H1 (cell line): ENCODE measurements around the gene TTC23. TPM values are rescaled to one million over a fixed set of nuclear protein-coding genes. Genes with fewer than 3 reads are reported as not detected.

Experiments
- CTCF ChIA-PET: fragments of 300-600 bp; sonication (Branson Sonifier 250); formaldehyde crosslinking; loops from one replicate; lab custom pipeline; 2021; ENCODE audit not compliant: partially characterized antibody; lab: Charles Lee
- POLR2A ChIA-PET: fragments of 300-600 bp; sonication (Branson Sonifier 250); formaldehyde crosslinking; loops from one replicate; lab custom pipeline; 2021; ENCODE audit warnings: inconsistent platforms; ENCODE audit not compliant: partially characterized antibody; lab: Charles Lee
- DNase-seq, 2 experiments: peaks; one replicate each; pipeline versions ENCODE4 v3.0.0 to v3.0.0-alpha.2; 2010 to 2022; ENCODE audit warnings: low spot score in 2 of 2, low read depth in 1 of 2, mixed read lengths in 1 of 2
- FAIRE-seq: peaks from 2 replicates; lab custom pipeline; 2011; peaks lifted over from hg19 to GRCh38; lab: Jason Lieb, UNC
- H2AFZ ChIP-seq: 2 replicates; pipeline ENCODE4 v1.8.1; 2012; ENCODE audit warnings: low read length, inconsistent platforms
- H2AK5ac ChIP-seq: 2 replicates; pipeline ENCODE4 v1.6.1; 2013; ENCODE audit warnings: low read depth, low read length
- H2BK120ac ChIP-seq: replicated peaks from 2 replicates; pipeline ENCODE3; 2013; ENCODE audit warnings: low read depth, low read length, inconsistent platforms
- H2BK12ac ChIP-seq: 2 replicates; pipeline ENCODE4 v1.6.1; 2013; ENCODE audit warnings: low read depth, low read length
- H2BK15ac ChIP-seq: 2 replicates; pipeline ENCODE4 v1.6.1; 2013; ENCODE audit warnings: low read length
- H2BK20ac ChIP-seq: 2 replicates; pipeline ENCODE4 v1.6.1; 2013; ENCODE audit warnings: low read length
- H2BK5ac ChIP-seq: 2 replicates; pipeline ENCODE4 v1.6.1; 2013; ENCODE audit warnings: low read depth, low read length
- H3K14ac ChIP-seq: 2 replicates; pipeline ENCODE4 v1.6.1; 2013; ENCODE audit warnings: inconsistent platforms; ENCODE audit not compliant: insufficient read length
- H3K18ac ChIP-seq: 2 replicates; pipeline ENCODE4 v1.6.1; 2013; ENCODE audit warnings: low read length; ENCODE audit errors: extremely low read depth
- H3K23ac ChIP-seq: 2 replicates; pipeline ENCODE4 v1.6.1; 2013; ENCODE audit warnings: inconsistent platforms; ENCODE audit not compliant: insufficient read length
- H3K23me2 ChIP-seq: 2 replicates; pipeline ENCODE4 v1.6.1; 2013; ENCODE audit warnings: low read depth, low read length
- H3K27ac ChIP-seq: 2 replicates; pipeline ENCODE4 v1.6.1; 2011; ENCODE audit warnings: low read depth, low read length, inconsistent platforms
- H3K27me3 ChIP-seq, 4 experiments: replicated peaks in 1 of 4; 1 replicate in 1 of 4; 2 replicates in 3 of 4; pipeline versions ENCODE4 v1.6.1 to v1.8.1; 2011 to 2013; ENCODE audit warnings: low read length in 3 of 4, mild to moderate bottlenecking in 3 of 4, inconsistent platforms in 2 of 4, mixed read lengths in 2 of 4, moderate library complexity in 1 of 4; ENCODE audit not compliant: control insufficient read depth in 3 of 4, insufficient read depth in 3 of 4; ENCODE audit errors: extremely low read depth in 1 of 4
- H3K36me3 ChIP-seq, 4 experiments: 2 replicates each; pipeline versions ENCODE4 v1.6.1 to v1.8.1; 2011 to 2013; ENCODE audit warnings: mild to moderate bottlenecking in 4 of 4, low read length in 3 of 4, moderate library complexity in 2 of 4, control low read depth in 1 of 4, inconsistent platforms in 1 of 4; ENCODE audit not compliant: insufficient read depth in 4 of 4, control insufficient read depth in 2 of 4
- H3K4ac ChIP-seq: replicated peaks from 2 replicates; pipeline ENCODE3; 2013; ENCODE audit warnings: low read length, low read depth, mixed read lengths, inconsistent platforms; ENCODE audit not compliant: insufficient read length
- H3K4me1 ChIP-seq, 4 experiments: replicated peaks in 1 of 4; 1 replicate in 1 of 4; 2 replicates in 3 of 4; pipeline versions ENCODE4 v1.6.1 to v1.8.1; 2011 to 2013; ENCODE audit warnings: low read length in 3 of 4, inconsistent platforms in 2 of 4, mixed read lengths in 1 of 4; ENCODE audit not compliant: insufficient read depth in 4 of 4, control insufficient read depth in 3 of 4
- H3K4me2 ChIP-seq, 2 experiments: 2 replicates each; pipeline versions ENCODE4 v1.6.1 to v1.8.1; 2011 to 2013; ENCODE audit warnings: low read depth in 2 of 2, low read length in 2 of 2, control low read depth in 1 of 2, inconsistent platforms in 1 of 2, mild to moderate bottlenecking in 1 of 2; ENCODE audit not compliant: insufficient read depth in 1 of 2
- H3K4me3 ChIP-seq, 4 experiments: fragments of 200-600, 300-600 bp in 1 of 4; sonication (generic), shearing (Covaris generic), sonication (Bioruptor Twin) in 1 of 4; 2 replicates each; pipeline versions ENCODE4 v1.5.1 to v1.8.1; 2011 to 2016; ENCODE audit warnings: low read length in 4 of 4, low read depth in 3 of 4, control low read depth in 2 of 4, inconsistent platforms in 2 of 4, mild to moderate bottlenecking in 2 of 4, mixed read lengths in 1 of 4, moderate library complexity in 1 of 4; ENCODE audit not compliant: insufficient read depth in 2 of 4; ENCODE audit errors: extremely low read depth in 1 of 4
- H3K56ac ChIP-seq: replicated peaks from 2 replicates; pipeline ENCODE3; 2013; ENCODE audit warnings: low read depth, mild to moderate bottlenecking, mixed read lengths, low read length, inconsistent platforms; ENCODE audit not compliant: insufficient read length
- H3K79me1 ChIP-seq: 2 replicates; pipeline ENCODE4 v1.6.1; 2013; ENCODE audit warnings: low read depth, low read length, control low read depth
- H3K79me2 ChIP-seq, 2 experiments: 2 replicates each; pipeline versions ENCODE4 v1.6.1 to v1.8.1; 2012 to 2013; ENCODE audit warnings: low read length in 2 of 2, mild to moderate bottlenecking in 2 of 2, inconsistent platforms in 1 of 2; ENCODE audit not compliant: insufficient read depth in 2 of 2, control insufficient read depth in 1 of 2
- H3K9ac ChIP-seq, 4 experiments: replicated peaks in 1 of 4; 1 replicate in 1 of 4; 2 replicates in 3 of 4; pipeline versions ENCODE4 v1.6.1 to v1.8.1; 2011 to 2013; ENCODE audit warnings: low read depth in 3 of 4, low read length in 3 of 4, control low read depth in 2 of 4, mild to moderate bottlenecking in 2 of 4, moderate library complexity in 2 of 4, inconsistent platforms in 1 of 4; ENCODE audit errors: extremely low read depth in 1 of 4
- H3K9me3 ChIP-seq, 2 experiments: 2 replicates each; pipeline versions ENCODE4 v1.6.1 to v1.8.1; 2012 to 2013; ENCODE audit warnings: mild to moderate bottlenecking in 2 of 2, moderate library complexity in 2 of 2, control low read depth in 1 of 2, inconsistent platforms in 1 of 2, low read depth in 1 of 2, low read length in 1 of 2, mixed read lengths in 1 of 2; ENCODE audit not compliant: insufficient read depth in 2 of 2
- H4K20me1 ChIP-seq, 2 experiments: replicated peaks in 1 of 2; 2 replicates each; pipeline versions ENCODE3 to v1.8.1; 2011 to 2013; ENCODE audit warnings: inconsistent platforms in 2 of 2, low read length in 2 of 2, mild to moderate bottlenecking in 1 of 2; ENCODE audit not compliant: insufficient read depth in 2 of 2, control insufficient read depth in 1 of 2
- H4K5ac ChIP-seq: 2 replicates; pipeline ENCODE4 v1.6.1; 2013; ENCODE audit warnings: low read length, low read depth, mixed read lengths, inconsistent platforms; ENCODE audit not compliant: insufficient read length
- H4K8ac ChIP-seq: 2 replicates; pipeline ENCODE4 v1.8.0; 2013; ENCODE audit warnings: mild to moderate bottlenecking, moderate library complexity, low read length, inconsistent platforms; ENCODE audit not compliant: insufficient read depth; ENCODE audit errors: extremely low read depth
- H4K91ac ChIP-seq: replicated peaks from 2 replicates; pipeline ENCODE3; 2013; ENCODE audit warnings: low read length, mixed read lengths, inconsistent platforms; ENCODE audit not compliant: insufficient read length
- ATF2 ChIP-seq: IDR thresholded peaks from 2 replicates; pipeline ENCODE4 v1.6.1; 2012; ENCODE audit warnings: low read length, inconsistent platforms
- BACH1 ChIP-seq: IDR thresholded peaks from 2 replicates; pipeline ENCODE4 v1.6.1; 2012; ENCODE audit warnings: low read length, improper control_type of control experiment
- BRCA1 ChIP-seq: IDR thresholded peaks from 2 replicates; pipeline ENCODE4 v1.6.1; 2012; ENCODE audit warnings: low read depth, low read length, improper control_type of control experiment
- CBX8 ChIP-seq: fragments of 300-800, 300-1000 bp; sonication (generic); IDR thresholded peaks from 2 replicates; pipeline ENCODE4 v1.7.1; 2016; ENCODE audit warnings: low read depth, low read length, borderline replicate concordance
- CHD1 ChIP-seq: IDR thresholded peaks from 2 replicates; pipeline ENCODE4 v1.6.1; 2012; ENCODE audit warnings: low read depth, low read length, improper control_type of control experiment
- GABPA ChIP-seq: IDR thresholded peaks from 2 replicates; pipeline ENCODE4 v1.6.1; 2011; ENCODE audit warnings: mild to moderate bottlenecking, low read length, moderate library complexity, borderline replicate concordance; ENCODE audit not compliant: insufficient read depth
- KDM4A ChIP-seq: IDR thresholded peaks from one replicate; pipeline ENCODE4 v1.7.1; 2012; ENCODE audit warnings: low read depth, mild to moderate bottlenecking, moderate library complexity, low read length, inconsistent platforms; ENCODE audit not compliant: severe bottlenecking
- RAD21 ChIP-seq, 2 experiments: IDR thresholded peaks in 1 of 2; conservative IDR thresholded peaks in 1 of 2; 2 replicates each; pipeline ENCODE4 v1.6.1; 2011; ENCODE audit warnings: low read depth in 2 of 2, low read length in 2 of 2, improper control_type of control experiment in 1 of 2, inconsistent platforms in 1 of 2, mild to moderate bottlenecking in 1 of 2, moderate library complexity in 1 of 2
- RXRA ChIP-seq: IDR thresholded peaks from 2 replicates; pipeline ENCODE4 v1.6.1; 2011; ENCODE audit warnings: low read depth, mild to moderate bottlenecking, low read length, moderate library complexity; ENCODE audit not compliant: insufficient read depth
- SIRT6 ChIP-seq: IDR thresholded peaks from one replicate; pipeline ENCODE4 v1.7.1; 2012; ENCODE audit warnings: low read length, inconsistent platforms
- ZNF274 ChIP-seq: IDR thresholded peaks from 2 replicates; pipeline ENCODE4 v1.7.0; 2012; ENCODE audit warnings: low read length, borderline replicate concordance; ENCODE audit errors: extremely low read depth
- WGBS, 2 experiments: shearing (Covaris generic) in 1 of 2; methylation state at CpG; one replicate each; pipeline versions ENCODE4 v1.1.6 to v1.1.7; 2013 to 2015; ENCODE audit warnings: low lambda C conversion rate in 2 of 2, mixed read lengths in 2 of 2, inconsistent platforms in 1 of 2, low coverage in 1 of 2, missing lambda C conversion rate in 1 of 2; ENCODE audit not compliant: insufficient replicate concordance in 2 of 2, insufficient coverage in 1 of 2, insufficient read length in 1 of 2; ENCODE audit errors: extremely low coverage in 1 of 2, missing lambda C conversion rate in 1 of 2; 5-methylcytosine and 5-hydroxymethylcytosine counted together
- polyA plus RNA-seq, 7 experiments: library from polyadenylated mRNA; depleted of rRNA in 3 of 7; stranded (reverse) in 5 of 7; unstranded in 2 of 7; fragments of >200 nt in 5 of 7; fragments of 200-250 nt in 2 of 7; gene quantifications; 1 replicate in 5 of 7; 2 replicates in 1 of 7; 4 replicates in 1 of 7; pipeline versions ENCODE4 v1.2.1 to v1.2.3, GENCODE V29; 2011 to 2013; ENCODE audit warnings: missing spikeins in 2 of 7, mixed read lengths in 2 of 7
- total RNA-seq: library from RNA; stranded (reverse); fragmentation: NEBNext Ultra II Directional; extraction: Animal tissue kit (Norgen Biotek cat#: 25700); gene quantifications from 2 replicates; pipeline ENCODE4 v1.2.1, GENCODE V29; 2021

TTC23 gene
- total and polyA plus RNA-seq, 2 of the 8 experiments (the other 6 are each of a cell fraction or from before 2014, with no cell fraction given): 4.8 to 23.0 TPM

DNA sequence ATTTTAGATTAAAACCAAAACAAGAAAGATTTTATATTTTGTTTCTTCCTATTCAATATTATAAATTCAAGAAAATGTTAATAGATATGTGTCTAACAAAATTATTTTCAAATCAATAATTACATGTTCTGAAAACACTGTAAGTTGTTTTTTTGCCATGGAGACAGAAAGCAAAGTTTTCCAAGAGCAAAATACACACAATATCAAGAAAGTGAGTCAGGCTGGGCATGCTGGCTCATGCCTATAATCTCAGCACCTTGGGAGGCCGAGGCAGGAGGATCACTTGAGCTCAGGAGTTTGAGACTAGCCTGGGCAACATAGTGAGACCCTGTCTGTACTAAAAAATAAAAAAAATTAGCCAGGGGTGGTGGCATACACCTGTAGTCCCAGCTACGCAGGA is 71.7 kb downstream of the TTC23 start:
- no peak for FAIRE-seq
- Histone ChIP-seq H2BK20ac (no peak overlapping the region), H3K4me2 (no peak overlapping the region), H3K27ac (no peak overlapping the region), H3K36me3 (no peaks in the 10 kb centered on the region; a peak in 1 of 8 replicates), H2BK120ac (no peak overlapping the region), H3K79me1 (no peaks in the 10 kb centered on the region), H3K79me2 (no peaks in the 10 kb centered on the region), H2BK15ac (no peak overlapping the region), H3K4ac (no peak overlapping the region), H3K56ac (no peak overlapping the region), H3K4me1 (peaks cover 0 to 5% (median 1%) of the 10 kb centered on the region in 4 experiments; a peak in 4 of 7 replicates), H2AK5ac (no peak overlapping the region), H4K20me1 (no peaks in the 10 kb centered on the region), H4K5ac (no peak overlapping the region), H3K18ac (no peak overlapping the region), H2BK12ac (no peak overlapping the region), H4K8ac (no peak overlapping the region), H3K9me3 (no peaks in the 10 kb centered on the region), H3K23ac (no peak overlapping the region), H3K14ac (no peak overlapping the region), H3K9ac (no peak overlapping the region), H2BK5ac (no peak overlapping the region), H4K91ac (no peak overlapping the region), H2AFZ (no peak overlapping the region), H3K27me3 (no peaks in the 10 kb centered on the region), H3K23me2 (peaks cover 2% of the 10 kb centered on the region; the same call in 1 of the 2 replicates), H3K4me3 (no peak overlapping the region)
- ChIA-PET POLR2A (no interaction called here), CTCF (interaction anchor here (1.5 kb wide), 1 partner anchor 78 kb away, joined by 4 read pairs; no protein-coding TSS in a partner anchor)
- DNase-seq: no peak
- 100% methylated on average over 2 of the region's 2 CpGs; no CpG with 5 or more reads in 1 of the 2 experiments for WGBS, 2 experiments
- no peak for TF ChIP-seq RAD21 (IDR thresholded peaks at IDR 0.05 in 1 of 2, conservative IDR thresholded peaks at IDR 0.05 in 1 of 2; ENCODE audit: low read depth in 2 of 2, low read length in 2 of 2)
- no peak for TF ChIP-seq KDM4A
- no peak for TF ChIP-seq CBX8
- no peak for TF ChIP-seq ZNF274
- no peak for TF ChIP-seq SIRT6
- no peak for TF ChIP-seq CHD1
- no peak for TF ChIP-seq BRCA1
- no peak for TF ChIP-seq BACH1
- TF ChIP-seq ATF2: no peak
- TF ChIP-seq RXRA: no peak
- no peak for TF ChIP-seq GABPA
